HCT116 (cell line): ENCODE results near the gene PLS3. TPM values are rescaled to one million over a fixed set of nuclear protein-coding genes. Genes with fewer than 3 reads are reported as not detected.
A peak's percentile ranks its signal among the peaks of the same experiment; 100 is the strongest.

Source experiments
- ATAC-seq: fragments of 200-7000 bp; cut with Tn5 transposase; 2 replicates; pipeline ENCODE4 v1.9.1; 2020; ENCODE audit warnings: mild to moderate bottlenecking, moderate library complexity
- BruUV-seq: library from RNA; stranded (reverse); fragments of 400-500 nt; replicated peaks from 2 replicates; lab custom pipeline; 2021; lab: Mats Ljungman, UMichigan
- CTCF ChIA-PET: fragments of 300-600 bp; sonication (Branson Sonifier 250); formaldehyde crosslinking; loops from one replicate; lab custom pipeline; 2021; ENCODE audit warnings: antibody characterized with exemption; lab: Charles Lee
- POLR2A ChIA-PET: fragments of 300-600, 350-600 bp; sonication (Branson Sonifier 250); formaldehyde crosslinking; loops from one replicate; lab custom pipeline; 2021; ENCODE audit warnings: antibody characterized with exemption; lab: Charles Lee
- RAD21 ChIA-PET, 2 experiments: fragments of 300-600 bp; sonication (Branson Sonifier 250); formaldehyde crosslinking; loops; one replicate each; lab custom pipeline; 2023; ENCODE audit warnings: low total read pairs in 2 of 2; ENCODE audit not compliant: uncharacterized antibody in 2 of 2, unreplicated experiment in 2 of 2, low non-redundant PET in 1 of 2; lab: Charles Lee
- DNase-seq: peaks from one replicate; pipeline ENCODE4 v3.0.0-alpha.2; 2010; ENCODE audit warnings: low read depth, low spot score
- H2AFZ ChIP-seq: fragments of 200-600 bp; shearing (Covaris generic), sonication (generic); 2 replicates; pipeline ENCODE4 v1.6.1; 2017; ENCODE audit warnings: low read depth, mixed run types, mixed read lengths, antibody characterized with exemption, low read length; ENCODE audit not compliant: poor library complexity, severe bottlenecking
- H3K27ac ChIP-seq: 2 replicates; pipeline ENCODE4 v1.5.1; 2012; ENCODE audit warnings: low read depth, low read length
- H3K27me3 ChIP-seq: fragments of 200-600 bp; sonication (generic); 2 replicates; pipeline ENCODE4 v1.6.1; 2016; ENCODE audit warnings: mixed run types, low read length, mixed read lengths; ENCODE audit not compliant: insufficient read depth
- H3K36me3 ChIP-seq, 2 experiments: fragments of 200-500 bp in 1 of 2; fragments of 200-600 bp in 1 of 2; sonication (Bioruptor generic) in 1 of 2; sonication (generic) in 1 of 2; 2 replicates each; pipeline versions ENCODE4 v1.5.1 to v1.6.1; 2014 to 2016; ENCODE audit warnings: low read length in 2 of 2, inconsistent platforms in 1 of 2, mixed read lengths in 1 of 2, mixed run types in 1 of 2; ENCODE audit not compliant: insufficient read depth in 2 of 2, control insufficient read depth in 1 of 2
- H3K4me1 ChIP-seq, 2 experiments: fragments of 200-600 bp in 1 of 2; sonication (generic) in 1 of 2; 2 replicates each; pipeline versions ENCODE4 v1.5.1 to v1.6.1; 2012 to 2017; ENCODE audit warnings: low read length in 2 of 2, inconsistent platforms in 1 of 2, mild to moderate bottlenecking in 1 of 2, mixed read lengths in 1 of 2, mixed run types in 1 of 2, moderate library complexity in 1 of 2; ENCODE audit not compliant: insufficient read depth in 2 of 2, control insufficient read depth in 1 of 2
- H3K4me2 ChIP-seq: fragments of 200-600 bp; sonication (generic); 2 replicates; pipeline ENCODE4 v1.6.1; 2017; ENCODE audit warnings: mixed run types, low read length, mixed read lengths
- H3K4me3 ChIP-seq, 2 experiments: fragments of 200-600 bp in 1 of 2; sonication (generic) in 1 of 2; replicated peaks in 1 of 2; 2 replicates each; pipeline ENCODE4 v1.5.1; 2011 to 2016; ENCODE audit warnings: low read length in 2 of 2, control low read depth in 1 of 2, low read depth in 1 of 2, mild to moderate bottlenecking in 1 of 2, mixed read lengths in 1 of 2, mixed run types in 1 of 2
- H3K79me2 ChIP-seq: fragments of 200-600 bp; sonication (generic); 2 replicates; pipeline ENCODE4 v1.6.1; 2017; ENCODE audit warnings: mild to moderate bottlenecking, mixed run types, low read length, moderate library complexity, mixed read lengths; ENCODE audit not compliant: insufficient read depth
- H3K9ac ChIP-seq: fragments of 200-600 bp; sonication (generic); 2 replicates; pipeline ENCODE4 v1.6.1; 2016; ENCODE audit warnings: low read length, mixed read lengths
- H3K9me2 ChIP-seq: fragments of 200-600 bp; sonication (generic), shearing (Covaris generic); 2 replicates; pipeline ENCODE4 v1.6.1; 2017; ENCODE audit warnings: mixed run types, mild to moderate bottlenecking, moderate library complexity; ENCODE audit not compliant: insufficient read depth
- H3K9me3 ChIP-seq, 2 experiments: fragments of 200-500 bp in 1 of 2; fragments of 200-600 bp in 1 of 2; sonication (Bioruptor generic) in 1 of 2; sonication (generic) in 1 of 2; 2 replicates each; pipeline ENCODE4 v1.6.1; 2014 to 2017; ENCODE audit warnings: low read length in 2 of 2, mixed read lengths in 2 of 2, inconsistent platforms in 1 of 2, low read depth in 1 of 2, mild to moderate bottlenecking in 1 of 2, mixed run types in 1 of 2, moderate library complexity in 1 of 2; ENCODE audit not compliant: control insufficient read depth in 1 of 2, insufficient read depth in 1 of 2
- H4K20me1 ChIP-seq: fragments of 200-600 bp; sonication (generic), shearing (Covaris generic); 2 replicates; pipeline ENCODE4 v1.6.1; 2017; ENCODE audit warnings: mixed run types, mild to moderate bottlenecking, moderate library complexity; ENCODE audit not compliant: insufficient read depth
- CBX3 ChIP-seq: IDR thresholded peaks from 2 replicates; pipeline ENCODE4 v1.6.1; 2012; ENCODE audit warnings: low read depth
- CEBPB ChIP-seq: IDR thresholded peaks from 2 replicates; pipeline ENCODE4 v1.6.1; 2012; ENCODE audit warnings: low read depth
- EGR1 ChIP-seq: IDR thresholded peaks from 2 replicates; pipeline ENCODE4 v1.6.1; 2012; ENCODE audit warnings: low read depth
- EZH2 ChIP-seq: fragments of 200-600 bp; sonication (generic); IDR thresholded peaks from 2 replicates; pipeline ENCODE4 v1.6.1; 2017; ENCODE audit warnings: antibody characterized with exemption, mixed run types
- EZH2phosphoT487 ChIP-seq: fragments of 200-600 bp; IDR thresholded peaks from 2 replicates; pipeline ENCODE4 v1.6.1; 2018; ENCODE audit warnings: antibody characterized with exemption, borderline replicate concordance
- FOSL1 ChIP-seq: IDR thresholded peaks from 2 replicates; pipeline ENCODE4 v1.6.1; 2012; ENCODE audit warnings: low read depth
- POLR2A ChIP-seq: IDR thresholded peaks from 2 replicates; pipeline ENCODE4 v1.7.0; 2011; ENCODE audit warnings: borderline replicate concordance; ENCODE audit not compliant: insufficient read depth, insufficient read length; ENCODE audit errors: extremely low read depth
- POLR2AphosphoS5 ChIP-seq: IDR thresholded peaks from 2 replicates; pipeline ENCODE4 v1.6.1; 2011; ENCODE audit warnings: mild to moderate bottlenecking, low read depth, low read length, moderate library complexity
- RAD21 ChIP-seq: IDR thresholded peaks from 2 replicates; pipeline ENCODE4 v1.6.1; 2012; ENCODE audit warnings: low read depth, mild to moderate bottlenecking
- SP1 ChIP-seq: IDR thresholded peaks from 2 replicates; pipeline ENCODE4 v1.6.1; 2012; ENCODE audit warnings: low read depth
- SRF ChIP-seq: IDR thresholded peaks from 2 replicates; pipeline ENCODE4 v1.6.1; 2012; ENCODE audit warnings: low read depth
- TCF7L2 ChIP-seq: IDR thresholded peaks from 2 replicates; pipeline ENCODE4 v1.7.0; 2011; ENCODE audit warnings: borderline replicate concordance, inconsistent platforms; ENCODE audit not compliant: insufficient read depth, insufficient read length; ENCODE audit errors: extremely low read depth
- YY1 ChIP-seq: IDR thresholded peaks from 2 replicates; pipeline ENCODE4 v1.6.1; 2011; ENCODE audit warnings: low read length, low read depth, moderate library complexity, mild to moderate bottlenecking; ENCODE audit not compliant: insufficient replicate concordance; ENCODE audit errors: extremely low read depth
- ZFX ChIP-seq: fragments of 450-650 bp; IDR thresholded peaks from 2 replicates; pipeline ENCODE4 v1.6.1; 2017
- ZNF274 ChIP-seq: fragments of 200-500 bp; sonication (Bioruptor generic); IDR thresholded peaks from 2 replicates; pipeline ENCODE4 v1.6.1; 2014; ENCODE audit warnings: mild to moderate bottlenecking, low read depth, low read length, inconsistent platforms
- intact Hi-C: fragments of 100-400 bp; cut with micrococcal nuclease; formaldehyde crosslinking; loops from 2 replicates; pipeline ENCODE4 v1.10.0; 2022
- total RNA-seq: library from RNA; stranded (reverse); gene quantifications from one replicate; pipeline ENCODE4 v1.2.1, GENCODE V29; 2021; ENCODE audit not compliant: unreplicated experiment
- TF ChIP-seq, protein P1 (sequence below): IDR thresholded peaks from 2 replicates; pipeline ENCODE4 v1.6.1; 2012; ENCODE audit warnings: low read depth
- TF ChIP-seq, protein P2 (sequence below): IDR thresholded peaks from 2 replicates; pipeline ENCODE4 v1.6.1; 2012
- TF ChIP-seq, protein P3 (sequence below): IDR thresholded peaks from 2 replicates; pipeline ENCODE4 v1.6.1; 2012

PLS3 gene
- total RNA-seq, 1 experiment from 2014 or later: 50.8 TPM

DNA sequence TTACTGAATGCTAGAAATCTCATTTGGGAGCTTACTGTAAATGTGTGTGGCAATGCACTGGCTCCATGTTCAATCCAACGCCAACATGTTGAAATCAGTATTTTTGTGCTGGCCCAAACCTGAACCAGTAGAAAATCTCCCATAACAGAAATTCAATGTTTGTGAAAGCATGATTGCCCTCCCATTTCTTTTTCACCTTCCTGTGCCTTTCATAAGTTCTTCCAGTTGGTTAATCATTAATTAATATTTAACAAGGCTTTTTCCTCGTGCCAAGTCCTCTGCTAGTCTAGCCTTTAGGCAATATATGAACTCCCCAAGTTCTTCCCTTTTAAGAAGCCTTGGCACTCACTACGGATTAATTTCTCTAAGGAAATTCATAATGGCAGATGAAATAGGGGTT is 1.3 kb upstream of the PLS3 start:
- no peaks in the 10 kb centered on the region for H3K9me3 ChIP-seq
- TF ChIP-seq RAD21 (no peak), EGR1 (no peak), YY1 (no peak), POLR2A (no peak), CEBPB (no peak), SRF (no peak), CBX3 (no peak), ZNF274 (no peak), TCF7L2 (no peak), ZFX (no peak), EZH2 (no peak), EZH2phosphoT487 (no peak), SP1 (no peak), FOSL1 (no peak), POLR2AphosphoS5 (no peak)
- TF ChIP-seq, protein P1, sequence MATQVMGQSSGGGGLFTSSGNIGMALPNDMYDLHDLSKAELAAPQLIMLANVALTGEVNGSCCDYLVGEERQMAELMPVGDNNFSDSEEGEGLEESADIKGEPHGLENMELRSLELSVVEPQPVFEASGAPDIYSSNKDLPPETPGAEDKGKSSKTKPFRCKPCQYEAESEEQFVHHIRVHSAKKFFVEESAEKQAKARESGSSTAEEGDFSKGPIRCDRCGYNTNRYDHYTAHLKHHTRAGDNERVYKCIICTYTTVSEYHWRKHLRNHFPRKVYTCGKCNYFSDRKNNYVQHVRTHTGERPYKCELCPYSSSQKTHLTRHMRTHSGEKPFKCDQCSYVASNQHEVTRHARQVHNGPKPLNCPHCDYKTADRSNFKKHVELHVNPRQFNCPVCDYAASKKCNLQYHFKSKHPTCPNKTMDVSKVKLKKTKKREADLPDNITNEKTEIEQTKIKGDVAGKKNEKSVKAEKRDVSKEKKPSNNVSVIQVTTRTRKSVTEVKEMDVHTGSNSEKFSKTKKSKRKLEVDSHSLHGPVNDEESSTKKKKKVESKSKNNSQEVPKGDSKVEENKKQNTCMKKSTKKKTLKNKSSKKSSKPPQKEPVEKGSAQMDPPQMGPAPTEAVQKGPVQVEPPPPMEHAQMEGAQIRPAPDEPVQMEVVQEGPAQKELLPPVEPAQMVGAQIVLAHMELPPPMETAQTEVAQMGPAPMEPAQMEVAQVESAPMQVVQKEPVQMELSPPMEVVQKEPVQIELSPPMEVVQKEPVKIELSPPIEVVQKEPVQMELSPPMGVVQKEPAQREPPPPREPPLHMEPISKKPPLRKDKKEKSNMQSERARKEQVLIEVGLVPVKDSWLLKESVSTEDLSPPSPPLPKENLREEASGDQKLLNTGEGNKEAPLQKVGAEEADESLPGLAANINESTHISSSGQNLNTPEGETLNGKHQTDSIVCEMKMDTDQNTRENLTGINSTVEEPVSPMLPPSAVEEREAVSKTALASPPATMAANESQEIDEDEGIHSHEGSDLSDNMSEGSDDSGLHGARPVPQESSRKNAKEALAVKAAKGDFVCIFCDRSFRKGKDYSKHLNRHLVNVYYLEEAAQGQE: no peak
- TF ChIP-seq, protein P2, sequence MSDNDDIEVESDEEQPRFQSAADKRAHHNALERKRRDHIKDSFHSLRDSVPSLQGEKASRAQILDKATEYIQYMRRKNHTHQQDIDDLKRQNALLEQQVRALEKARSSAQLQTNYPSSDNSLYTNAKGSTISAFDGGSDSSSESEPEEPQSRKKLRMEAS: no peak
- TF ChIP-seq, protein P3, sequence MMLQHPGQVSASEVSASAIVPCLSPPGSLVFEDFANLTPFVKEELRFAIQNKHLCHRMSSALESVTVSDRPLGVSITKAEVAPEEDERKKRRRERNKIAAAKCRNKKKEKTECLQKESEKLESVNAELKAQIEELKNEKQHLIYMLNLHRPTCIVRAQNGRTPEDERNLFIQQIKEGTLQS: no peak
- TF ChIP-seq, all 23 proteins: peak for 0
- H3K4me2 ChIP-seq: peak overlapping the region; percentile 79
- peak overlapping the region; percentile 35; the same call in 1 of the 2 replicates for H3K9ac ChIP-seq
- no peaks in the 10 kb centered on the region for H3K27me3 ChIP-seq
- no peak for ATAC-seq
- peak overlapping the region in 1 of 2 experiments; percentile 70; a peak in 2 of 4 replicates for H3K4me3 ChIP-seq
- BruUV-seq: no TSS peak
- H3K9me2 ChIP-seq: no peaks in the 10 kb centered on the region
- ChIA-PET RAD21 (no interaction called here), POLR2A (no interaction called here), CTCF (no interaction called here)
- no peaks in the 10 kb centered on the region for H4K20me1 ChIP-seq
- peaks cover 36% of the 10 kb centered on the region for H3K79me2 ChIP-seq
- no peaks in the 10 kb centered on the region for H3K36me3 ChIP-seq
- intact Hi-C loops: no loop called here
- no peak for DNase-seq
- H3K27ac ChIP-seq: peak overlapping the region; percentile 85; the same call in 1 of the 2 replicates
- H2AFZ ChIP-seq: peak overlapping the region; percentile 46
- peaks cover 13 to 25% of the 10 kb centered on the region in 2 experiments for H3K4me1 ChIP-seq
